DND-41 (cell line): ENCODE data around the gene SAMD5.

Experiments
- ATAC-seq: fragments of 200-7000 bp; cut with Tn5 transposase; 3 replicates; pipeline ENCODE4 v1.9.1; 2021; ENCODE audit warnings: low read depth; ENCODE audit not compliant: insufficient read depth
- DNase-seq: peaks from one replicate; pipeline ENCODE4 v3.0.0-alpha.2; 2020
- H2AFZ ChIP-seq: 2 replicates; pipeline ENCODE4 v1.6.0; 2012; ENCODE audit warnings: low read depth, low read length
- H3K27ac ChIP-seq: 2 replicates; pipeline ENCODE4 v1.5.1; 2012; ENCODE audit warnings: low read length, inconsistent platforms
- H3K27me3 ChIP-seq: fragments of 200-600 bp; sonication (generic); 2 replicates; pipeline ENCODE4 v1.6.0; 2012; ENCODE audit warnings: low read length, mild to moderate bottlenecking, inconsistent platforms; ENCODE audit not compliant: insufficient read depth, poor library complexity
- H3K36me3 ChIP-seq: 2 replicates; pipeline ENCODE4 v1.5.1; 2012; ENCODE audit warnings: low read length, inconsistent platforms; ENCODE audit not compliant: insufficient read depth
- H3K4me1 ChIP-seq: 2 replicates; pipeline ENCODE4 v1.5.1; 2012; ENCODE audit warnings: mild to moderate bottlenecking, low read length; ENCODE audit not compliant: insufficient read depth
- H3K4me2 ChIP-seq: 2 replicates; pipeline ENCODE4 v1.6.0; 2012; ENCODE audit warnings: mild to moderate bottlenecking, moderate library complexity, low read length, inconsistent platforms; ENCODE audit not compliant: insufficient read depth
- H3K4me3 ChIP-seq, 2 experiments: fragments of 200-600 bp in 1 of 2; shearing (Covaris generic) in 1 of 2; 2 replicates each; pipeline ENCODE4 v1.5.1; 2012 to 2016; ENCODE audit warnings: inconsistent platforms in 2 of 2, low read length in 2 of 2, mild to moderate bottlenecking in 2 of 2, low read depth in 1 of 2, moderate library complexity in 1 of 2
- H3K79me2 ChIP-seq: 2 replicates; pipeline ENCODE4 v1.6.0; 2012; ENCODE audit warnings: low read length, inconsistent platforms; ENCODE audit not compliant: insufficient read depth
- H3K9ac ChIP-seq: 2 replicates; pipeline ENCODE4 v1.6.0; 2012; ENCODE audit warnings: low read depth, mild to moderate bottlenecking, inconsistent platforms, low read length, moderate library complexity
- H3K9me3 ChIP-seq: 2 replicates; pipeline ENCODE4 v1.5.1; 2012; ENCODE audit warnings: low read length, moderate library complexity, mild to moderate bottlenecking, inconsistent platforms; ENCODE audit not compliant: insufficient read depth, severe bottlenecking
- H4K20me1 ChIP-seq: 2 replicates; pipeline ENCODE4 v1.6.0; 2012; ENCODE audit warnings: low read length; ENCODE audit not compliant: insufficient read depth
- CTCF ChIP-seq: IDR thresholded peaks from 2 replicates; pipeline ENCODE4 v1.5.1; 2012; ENCODE audit warnings: borderline replicate concordance, low read length, moderate library complexity, mild to moderate bottlenecking; ENCODE audit not compliant: poor library complexity, severe bottlenecking; ENCODE audit errors: extremely low read depth
- EZH2 ChIP-seq: IDR thresholded peaks from 3 replicates; pipeline ENCODE4 v1.6.1; 2012; ENCODE audit warnings: borderline replicate concordance, low read depth, mild to moderate bottlenecking, moderate library complexity, low read length, inconsistent platforms; ENCODE audit not compliant: severe bottlenecking

Gene SAMD5

DNA sequence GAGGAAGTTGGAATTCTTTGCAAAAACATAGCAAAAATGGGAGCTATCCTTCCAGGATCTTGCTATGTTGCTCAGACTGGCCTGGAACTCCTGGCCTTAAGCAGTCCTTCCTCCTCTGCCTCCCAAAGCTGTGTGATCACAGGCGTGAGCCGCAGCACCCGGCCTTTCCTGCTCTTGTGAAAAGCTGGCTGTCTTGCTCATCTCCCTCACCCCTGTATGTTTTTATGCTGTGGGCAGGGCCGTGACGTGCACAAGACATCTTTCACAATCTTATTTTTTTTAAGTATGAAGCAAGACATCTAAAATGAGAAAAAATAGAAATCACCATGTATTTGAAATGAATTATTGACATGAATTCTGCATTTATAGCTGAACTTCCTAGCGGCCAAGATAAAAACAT, 110.4 kb downstream of the SAMD5 start:
- ATAC-seq (no peak), DNase-seq (no peak)
- no peak overlapping the region for H3K9ac ChIP-seq
- no peak overlapping the region for H2AFZ ChIP-seq
- H3K27me3 ChIP-seq: no peaks in the 10 kb centered on the region
- H3K4me3 ChIP-seq: no peak overlapping the region
- TF ChIP-seq CTCF: no peak
- no peak for TF ChIP-seq EZH2
- no peaks in the 10 kb centered on the region for H4K20me1 ChIP-seq
- no peaks in the 10 kb centered on the region for H3K36me3 ChIP-seq
- H3K79me2 ChIP-seq: no peaks in the 10 kb centered on the region
- no peaks in the 10 kb centered on the region for H3K4me1 ChIP-seq
- H3K4me2 ChIP-seq: no peak overlapping the region
- no peak overlapping the region for H3K27ac ChIP-seq
- no peaks in the 10 kb centered on the region for H3K9me3 ChIP-seq
